Ramos (cell line): ENCODE results near the gene ZNF586.
"Not testable (repeated sequence)": the region's sequence is repeated elsewhere in the genome, so short reads cannot be mapped to it uniquely, and the experiment has no call there.

Experiments
- in situ Hi-C: fragments of 300-500 bp; cut with MboI; formaldehyde crosslinking; loops from one replicate; pipeline ENCODE4 v1.14.3; 2022; ENCODE audit warnings: low sequenced_read_pairs; ENCODE audit not compliant: unreplicated experiment

Gene ZNF586

DNA sequence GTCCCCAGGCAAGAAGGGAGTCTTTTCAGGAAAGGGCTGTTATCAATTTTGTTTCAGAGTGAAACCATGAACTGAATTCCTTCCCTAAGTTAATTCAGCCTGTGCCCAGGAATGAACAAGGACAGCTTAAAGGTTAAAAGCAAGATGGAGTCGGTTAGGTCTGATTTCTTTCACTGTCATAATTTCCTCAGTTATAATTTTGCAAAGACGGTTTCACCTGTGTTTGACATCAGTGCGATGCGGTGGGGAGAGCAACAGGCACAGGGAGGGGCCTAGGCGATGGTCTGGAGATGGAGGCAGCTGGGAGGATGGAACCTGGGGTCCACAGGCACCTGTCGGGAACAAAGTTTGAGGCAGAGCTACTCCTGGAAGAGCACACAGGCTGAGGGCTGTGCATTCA is 51.1 kb downstream of the ZNF586 start:
- in situ Hi-C loops, result no loop called here

DNA sequence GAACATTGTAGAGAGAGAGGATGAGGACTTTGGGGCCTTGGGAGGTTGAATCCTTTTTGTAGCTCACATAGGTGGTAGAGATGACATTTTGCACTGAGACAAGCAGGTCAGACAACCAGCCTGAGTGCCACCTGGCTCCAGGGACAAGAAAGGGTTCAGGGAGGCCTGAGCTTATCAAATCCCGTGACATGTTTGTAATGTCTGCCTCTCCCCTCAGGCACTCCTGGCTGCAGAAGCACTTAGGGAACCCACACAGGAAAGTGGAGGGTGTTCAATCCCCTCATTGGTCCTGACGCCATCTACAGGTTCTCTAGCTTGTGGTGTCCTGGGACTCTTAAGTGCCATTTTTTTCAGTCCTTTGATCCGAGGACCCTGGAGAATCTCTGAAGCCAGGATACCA is 51.6 kb downstream of the ZNF586 start:
- in situ Hi-C loops, result not testable (repeated sequence)

DNA sequence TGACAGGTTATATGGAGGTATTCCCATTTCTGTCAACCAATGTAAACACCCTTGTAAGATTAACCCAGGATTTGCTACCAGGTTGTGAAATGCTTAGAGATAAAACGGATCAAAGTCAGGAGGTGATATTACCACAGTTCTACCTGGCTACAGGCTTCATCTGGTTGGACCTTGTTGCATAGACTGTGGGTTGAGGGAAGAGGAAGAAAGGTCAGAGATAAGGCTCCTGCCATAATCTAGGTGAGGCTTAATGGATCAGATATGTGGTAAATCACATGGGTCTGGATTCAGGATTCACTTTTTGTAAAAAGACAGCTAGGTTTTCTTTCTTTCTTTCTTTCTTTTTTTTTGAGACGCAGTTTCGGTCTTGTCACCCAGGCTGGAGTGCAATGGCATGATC is 52.0 kb downstream of the ZNF586 start:
- in situ Hi-C loops, result not testable (repeated sequence)

DNA sequence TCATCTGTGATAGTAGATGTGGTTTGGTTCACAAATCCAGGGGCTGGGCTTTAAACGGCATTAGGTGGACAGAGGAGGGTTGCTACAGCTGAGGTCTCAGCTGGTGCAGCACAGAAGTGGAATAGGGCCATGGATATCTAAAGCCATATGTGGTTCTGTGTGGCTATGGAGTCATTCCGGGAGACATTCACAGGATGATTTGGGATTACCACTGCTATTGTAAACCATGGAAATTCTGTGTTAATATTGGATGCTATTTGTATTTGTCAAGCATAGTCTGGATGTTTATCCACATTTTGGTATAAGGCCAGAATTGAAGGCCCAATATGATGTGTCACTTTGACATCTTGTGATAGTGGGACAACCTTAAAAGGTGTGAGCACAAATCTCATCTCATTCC is 53.7 kb downstream of the ZNF586 start:
- in situ Hi-C loops, result not testable (repeated sequence)

DNA sequence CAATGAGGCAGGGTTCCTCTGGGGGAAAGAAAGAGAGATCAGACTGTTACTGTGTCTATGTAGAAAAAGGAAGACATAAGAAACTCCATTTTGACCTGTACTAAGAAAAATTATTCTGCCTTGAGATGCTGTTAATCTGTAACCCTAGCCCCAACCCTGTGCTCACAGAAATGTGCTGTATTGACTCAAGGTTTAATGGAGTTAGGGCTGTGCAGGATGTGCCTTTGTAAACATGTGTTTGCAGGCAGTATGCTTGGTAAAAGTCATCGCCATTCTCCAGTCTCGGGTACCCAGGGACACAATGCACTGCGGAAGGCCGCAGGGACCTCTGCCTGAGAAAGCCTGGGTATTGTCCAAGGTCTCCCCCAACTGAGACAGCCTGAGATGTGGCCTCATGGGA is 54.1 kb downstream of the ZNF586 start:
- in situ Hi-C loops, result not testable (repeated sequence)

DNA sequence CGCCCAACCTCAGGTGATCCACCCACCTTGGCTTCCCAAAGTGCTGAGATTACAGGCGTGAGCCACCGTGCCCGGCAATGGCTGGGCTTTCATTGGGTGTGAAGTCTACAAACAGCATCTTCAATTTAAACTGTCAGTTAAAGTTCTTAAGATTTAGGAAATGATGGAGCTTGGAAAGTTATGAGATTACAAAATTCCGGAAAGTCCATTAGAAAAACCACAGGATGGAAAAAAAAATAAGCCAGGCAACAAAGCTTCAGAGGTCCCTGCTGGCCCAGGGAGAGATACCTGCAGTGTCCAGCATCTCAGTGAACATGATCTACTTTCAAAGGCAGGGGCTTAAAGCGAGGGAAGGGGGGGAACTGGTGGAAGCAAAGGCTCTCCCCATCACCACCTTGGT is 56.0 kb downstream of the ZNF586 start:
- in situ Hi-C loops, result no loop called here

DNA sequence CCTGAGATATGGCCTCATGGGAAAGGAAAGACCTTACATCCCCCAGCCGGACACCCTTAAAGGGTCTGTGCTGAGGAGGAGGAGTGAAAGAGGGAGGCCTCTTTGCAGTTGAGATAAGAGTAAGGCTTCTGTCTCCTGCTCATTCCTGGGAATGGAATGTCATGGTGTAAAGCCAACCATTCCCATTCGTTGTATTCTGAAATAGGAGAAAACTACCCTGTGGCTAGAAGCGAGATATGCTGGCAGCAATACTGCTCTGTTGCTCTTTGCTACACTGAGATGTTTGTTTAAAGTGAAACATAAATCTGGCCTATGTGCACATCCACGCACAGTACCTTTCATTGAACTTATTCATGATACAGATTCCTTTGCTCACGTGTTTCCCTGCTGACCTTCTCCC is 59.8 kb downstream of the ZNF586 start:
- in situ Hi-C loops, result no loop called here

DNA sequence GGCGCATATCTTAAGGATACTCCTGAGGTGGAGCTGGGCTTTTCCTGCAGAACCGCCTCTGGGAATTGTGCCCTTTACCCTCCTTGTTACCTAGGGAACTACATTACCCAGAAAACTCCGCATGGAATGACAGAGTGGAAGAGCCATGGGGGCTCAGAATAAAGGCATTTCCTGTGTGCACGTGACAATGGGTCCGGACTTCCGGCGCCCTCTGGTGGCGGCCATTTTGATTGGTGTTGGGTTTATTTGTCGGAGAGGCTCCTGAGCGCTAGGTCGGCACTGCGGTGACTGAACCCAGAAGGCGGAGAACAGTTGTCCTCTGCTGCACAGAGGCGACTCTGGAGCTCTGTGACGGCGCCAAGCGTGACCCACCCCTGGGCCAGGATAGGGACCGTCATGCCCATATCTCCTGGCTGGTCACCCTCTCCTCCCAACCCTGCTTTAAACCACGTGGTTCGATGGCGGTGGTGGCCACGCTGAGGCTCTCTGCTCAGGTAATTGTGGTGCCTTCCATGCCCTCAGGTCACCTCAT is 60.7 kb downstream of the ZNF586 start, which contains the start of gene ZNF587B:
Gene ZNF587B (plus strand): TSS at position 229 of the 532 bp plus-strand sequence. CDS start 230 bp downstream, at position 459.
- in situ Hi-C loops, result no loop called here
